Upper lobe of left lung (tissue), 6 donors: Measurements from ENCODE around the gene RASGEF1C. TPM values are rescaled to one million over a fixed set of nuclear protein-coding genes. Genes with fewer than 3 reads are reported as not detected.

Experiments
- ATAC-seq, 2 donors: fragments of 200-7000 bp; cut with Tn5 transposase; one replicate each; pipeline ENCODE4 v1.9.1; 2022; ENCODE audit warnings: mild to moderate bottlenecking in 2 of 2, moderate library complexity in 2 of 2; ENCODE audit not compliant: low FRiP score in 2 of 2
- DNase-seq, 2 donors: peaks; one replicate each; pipeline ENCODE4 v3.0.0-alpha.2; 2019 to 2020
- H3K27ac ChIP-seq, 4 donors: fragments of 200-600 bp; sonication (generic); one replicate each; pipeline ENCODE4 v1.5.1; 2016 to 2019
- H3K27me3 ChIP-seq, 4 donors: fragments of 200-600 bp; sonication (generic); one replicate each; pipeline ENCODE4 v1.5.1; 2017 to 2019
- H3K36me3 ChIP-seq, 4 donors: fragments of 200-600 bp; sonication (generic); one replicate each; pipeline ENCODE4 v1.5.1; 2016 to 2019
- H3K4me1 ChIP-seq, 4 donors: fragments of 200-600 bp; sonication (generic); one replicate each; pipeline ENCODE4 v1.5.1; 2018 to 2019
- H3K4me3 ChIP-seq, 4 donors: fragments of 200-600 bp; sonication (generic); one replicate each; pipeline ENCODE4 v1.5.1; 2017 to 2019; ENCODE audit warnings: mild to moderate bottlenecking in 2 of 4, moderate library complexity in 1 of 4
- H3K9me3 ChIP-seq, 4 donors: fragments of 200-600 bp; sonication (generic); one replicate each; pipeline ENCODE4 v1.5.1; 2018 to 2019
- EP300 ChIP-seq, 4 donors: sonication (generic); formaldehyde crosslinking; IDR thresholded peaks; one replicate each; pipeline ENCODE4 v1.5.1; 2017; ENCODE audit warnings: antibody characterized with exemption in 4 of 4, control low read depth in 2 of 4
- POLR2A ChIP-seq, 4 donors: fragments of 450-650 bp; IDR thresholded peaks; one replicate each; pipeline ENCODE4 v1.5.1; 2016 to 2017; ENCODE audit warnings: antibody characterized with exemption in 4 of 4, mild to moderate bottlenecking in 2 of 4
- POLR2AphosphoS5 ChIP-seq, 2 donors: sonication (generic); formaldehyde crosslinking; IDR thresholded peaks; one replicate each; pipeline ENCODE4 v1.5.1; 2017; ENCODE audit warnings: antibody characterized with exemption in 2 of 2
- WGBS, 2 donors: methylation state at CpG; one replicate each; pipeline ENCODE4 v1.1.5; 2017 to 2018; 5-methylcytosine and 5-hydroxymethylcytosine counted together
- total RNA-seq, 6 donors: library from RNA; depleted of rRNA in 4 of 6; stranded (reverse); fragments of >200 nt in 4 of 6; gene quantifications; one replicate each; pipeline versions ENCODE4 v1.1.0 to v1.2.1, GENCODE V29; 2016 to 2021
- TF ChIP-seq, protein P1 (sequence below), 6 experiments: fragments of 450-650 bp in 4 of 6; fragments of 200-600 bp in 2 of 6; sonication (generic) in 2 of 6; IDR thresholded peaks; one replicate each; pipeline ENCODE4 v1.5.1; 2016 to 2019; ENCODE audit warnings: antibody characterized with exemption in 6 of 6
- donor health status: DM: no; HTN: no; CAD: no; lungs with moderate emphysema.
- donor health status: DM: no; HTN: yes; CAD: no; lungs with severe emphysema.

Gene RASGEF1C
- total RNA-seq, 6 donors from 2014 or later: not detected

DNA sequence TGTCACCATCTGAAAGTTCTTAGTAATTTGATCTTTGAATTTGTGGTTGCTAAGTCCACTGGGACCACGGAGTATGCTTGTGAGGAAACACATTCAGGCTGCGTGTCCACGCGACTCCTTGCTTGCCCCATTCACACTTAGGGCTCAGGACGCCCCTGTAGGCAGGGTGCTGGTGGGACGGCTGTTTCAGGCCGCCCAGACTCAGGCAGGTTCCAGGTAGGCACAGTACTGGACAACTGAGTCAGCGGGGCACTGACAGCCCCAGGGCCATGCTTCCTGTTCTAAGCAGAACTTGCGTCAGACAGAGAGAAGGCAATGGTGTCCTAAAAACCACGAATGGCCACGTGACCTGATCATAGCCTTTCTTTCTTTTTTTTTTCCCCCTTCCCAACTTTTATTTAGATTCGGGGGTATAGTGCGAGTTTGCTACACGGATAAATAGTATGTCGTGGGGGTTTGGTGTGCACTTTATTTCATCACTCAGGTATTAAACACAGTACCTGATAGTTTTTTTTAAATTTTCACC, 7.7 kb upstream of the RASGEF1C start:
- ATAC-seq (no peak), DNase-seq (peak in 1 of 2 donors; percentile 58)
- Histone ChIP-seq H3K27ac (no peak overlapping the region), H3K4me1 (no peaks in the 10 kb centered on the region), H3K9me3 (peaks cover 29 to 64% (median 42%) of the 10 kb centered on the region in 4 donors), H3K27me3 (no peaks in the 10 kb centered on the region), H3K36me3 (no peaks in the 10 kb centered on the region), H3K4me3 (no peak overlapping the region)
- 82 to 91% methylated on average over 11 to 15 of the region's 15 CpGs for WGBS, 2 donors
- TF ChIP-seq POLR2A (IDR thresholded peaks at IDR 0.05) (no peak), POLR2AphosphoS5 (IDR thresholded peaks at IDR 0.05) (no peak), EP300 (IDR thresholded peaks at IDR 0.05) (no peak)
- TF ChIP-seq, protein P1, sequence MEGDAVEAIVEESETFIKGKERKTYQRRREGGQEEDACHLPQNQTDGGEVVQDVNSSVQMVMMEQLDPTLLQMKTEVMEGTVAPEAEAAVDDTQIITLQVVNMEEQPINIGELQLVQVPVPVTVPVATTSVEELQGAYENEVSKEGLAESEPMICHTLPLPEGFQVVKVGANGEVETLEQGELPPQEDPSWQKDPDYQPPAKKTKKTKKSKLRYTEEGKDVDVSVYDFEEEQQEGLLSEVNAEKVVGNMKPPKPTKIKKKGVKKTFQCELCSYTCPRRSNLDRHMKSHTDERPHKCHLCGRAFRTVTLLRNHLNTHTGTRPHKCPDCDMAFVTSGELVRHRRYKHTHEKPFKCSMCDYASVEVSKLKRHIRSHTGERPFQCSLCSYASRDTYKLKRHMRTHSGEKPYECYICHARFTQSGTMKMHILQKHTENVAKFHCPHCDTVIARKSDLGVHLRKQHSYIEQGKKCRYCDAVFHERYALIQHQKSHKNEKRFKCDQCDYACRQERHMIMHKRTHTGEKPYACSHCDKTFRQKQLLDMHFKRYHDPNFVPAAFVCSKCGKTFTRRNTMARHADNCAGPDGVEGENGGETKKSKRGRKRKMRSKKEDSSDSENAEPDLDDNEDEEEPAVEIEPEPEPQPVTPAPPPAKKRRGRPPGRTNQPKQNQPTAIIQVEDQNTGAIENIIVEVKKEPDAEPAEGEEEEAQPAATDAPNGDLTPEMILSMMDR (IDR thresholded peaks at IDR 0.05): no peak

DNA sequence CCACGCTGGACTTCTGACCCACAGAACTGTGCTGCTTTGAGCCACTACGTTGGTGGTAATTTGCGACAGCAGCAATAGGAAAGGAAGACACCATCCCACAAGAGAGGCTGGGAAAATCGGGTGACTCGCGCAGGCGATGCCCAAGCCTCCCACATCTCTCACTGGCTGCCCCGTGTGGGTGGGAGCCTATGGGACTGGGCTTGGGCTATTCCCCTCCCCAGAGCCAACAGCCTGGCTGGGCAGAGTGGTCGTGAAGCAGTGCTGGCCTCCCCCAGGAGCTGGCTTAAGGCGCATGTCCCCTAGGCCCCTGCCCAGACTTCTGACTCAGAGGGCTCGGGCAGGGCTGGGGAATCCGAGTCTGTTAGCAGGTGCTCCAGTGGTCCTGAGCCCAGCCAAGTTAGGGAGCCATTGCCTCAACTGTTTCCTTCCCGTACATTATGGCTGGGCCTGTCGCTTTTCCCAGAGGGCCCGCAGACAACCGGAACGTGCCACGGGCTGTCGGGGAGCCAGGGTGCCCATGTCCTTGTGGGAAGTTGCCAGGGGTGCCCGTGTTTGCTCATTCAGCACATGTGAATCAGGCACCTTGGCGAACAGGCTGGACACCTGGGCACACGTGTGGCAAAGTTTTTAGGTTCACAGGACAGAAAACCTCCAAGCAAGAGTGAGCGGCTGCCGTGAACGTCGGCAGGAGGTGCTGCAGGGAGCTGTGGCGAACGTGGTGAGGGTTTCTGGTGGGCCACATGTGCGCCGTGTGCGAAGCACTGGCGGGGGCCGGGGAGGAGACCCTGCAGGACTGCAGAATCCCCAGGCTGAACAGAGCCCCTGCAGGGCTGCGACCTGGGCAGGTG, 7.0 kb upstream of the RASGEF1C start:
- Histone ChIP-seq H3K36me3 (no peaks in the 10 kb centered on the region), H3K9me3 (peaks cover 29 to 57% (median 36%) of the 10 kb centered on the region in 4 donors), H3K27ac (no peak overlapping the region), H3K4me3 (no peak overlapping the region), H3K4me1 (no peaks in the 10 kb centered on the region), H3K27me3 (no peaks in the 10 kb centered on the region)
- 92 to 94% methylated on average over 15 to 29 of the region's 34 CpGs for WGBS, 2 donors
- no peak for ATAC-seq
- TF ChIP-seq, protein P1 (IDR thresholded peaks at IDR 0.05): no peak
- TF ChIP-seq POLR2AphosphoS5 (IDR thresholded peaks at IDR 0.05) (no peak), POLR2A (IDR thresholded peaks at IDR 0.05) (no peak), EP300 (IDR thresholded peaks at IDR 0.05) (no peak)
- peak in 1 of 2 donors; percentile 62 for DNase-seq

DNA sequence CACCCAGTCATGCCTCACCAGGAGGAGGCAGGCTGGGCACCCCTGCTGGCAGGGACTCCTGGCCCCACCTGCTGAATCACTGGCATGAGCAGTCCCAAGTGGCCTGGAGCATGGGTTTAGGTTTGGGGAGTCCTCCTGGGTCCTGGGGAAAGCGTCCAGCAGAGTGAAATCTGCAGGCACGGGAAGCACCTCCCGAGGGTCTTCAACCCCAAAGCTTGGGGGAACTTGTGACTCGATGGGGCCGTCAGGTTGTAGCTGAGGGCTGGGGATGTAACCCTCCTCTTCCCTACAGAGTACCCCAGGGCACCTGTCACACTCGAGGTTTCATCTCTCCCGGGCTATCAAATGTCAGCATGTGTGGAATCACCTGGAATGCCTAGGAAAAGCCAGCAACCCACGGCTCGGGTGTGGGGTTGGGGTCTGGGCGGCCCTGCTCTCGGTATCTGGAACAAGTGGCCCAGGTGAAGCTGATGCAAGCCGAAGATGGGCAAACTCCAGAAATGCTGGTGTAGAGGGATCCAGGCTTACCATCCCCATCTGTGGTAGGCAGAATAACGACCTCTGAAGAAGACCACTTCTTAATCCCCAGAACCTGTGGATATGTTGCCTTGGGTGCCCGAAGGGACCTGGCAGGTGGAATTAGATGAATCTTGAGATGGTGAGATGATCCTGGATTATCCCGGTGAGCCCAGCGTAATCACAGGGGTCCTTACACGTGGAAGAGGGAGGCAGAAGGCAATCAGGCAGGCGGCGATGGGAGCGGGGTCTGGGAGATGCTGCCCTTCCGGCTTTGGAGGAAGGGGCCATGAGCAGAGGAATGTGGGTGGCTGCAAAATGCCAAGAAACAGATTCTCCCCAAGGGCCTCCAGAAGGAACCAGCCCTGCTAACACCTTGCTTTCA, 6.1 kb upstream of the RASGEF1C start:
- DNase-seq: peak in 1 of 2 donors; percentile 41
- peaks cover 21 to 48% (median 27%) of the 10 kb centered on the region in 4 donors for H3K9me3 ChIP-seq

DNA sequence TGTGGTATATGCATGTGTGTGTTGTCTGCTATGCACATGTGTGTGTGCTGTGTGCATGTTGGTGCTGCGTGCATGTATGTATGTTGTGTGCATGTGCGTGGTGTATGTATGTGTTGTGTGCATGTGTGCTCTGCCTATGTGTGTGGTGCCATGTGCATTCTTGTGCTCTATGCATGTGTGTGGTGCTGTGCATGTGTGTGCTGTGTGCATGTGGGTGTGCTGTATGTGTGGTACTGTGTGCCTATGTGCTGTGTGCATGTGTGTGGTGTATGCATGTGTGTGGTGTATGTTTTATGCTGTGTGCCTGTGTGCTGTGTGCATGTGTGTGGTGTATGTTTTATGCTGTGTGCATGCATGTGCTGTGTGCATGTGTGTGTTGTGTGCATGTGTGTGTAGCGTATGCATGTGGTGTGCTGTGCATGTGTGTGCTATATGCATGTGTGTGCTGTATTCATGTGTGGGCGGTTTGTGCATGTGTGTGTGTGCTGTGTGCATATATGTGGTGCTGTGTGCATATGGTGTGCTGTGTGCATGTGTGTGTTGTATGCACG, 4.7 kb upstream of the RASGEF1C start:
- H3K27ac ChIP-seq: no peak overlapping the region
- TF ChIP-seq EP300 (IDR thresholded peaks at IDR 0.05) (no peak), POLR2AphosphoS5 (IDR thresholded peaks at IDR 0.05) (no peak), POLR2A (IDR thresholded peaks at IDR 0.05) (no peak)
- TF ChIP-seq, protein P1 (IDR thresholded peaks at IDR 0.05): no peak
- H3K27me3 ChIP-seq: peaks cover 0 to 4% (median 2%) of the 10 kb centered on the region in 4 donors
- ATAC-seq: peak in 1 of 2 donors; percentile 9
- DNase-seq: no peak
- H3K4me1 ChIP-seq: peaks cover 0 to 5% (median 0%) of the 10 kb centered on the region in 4 donors
- peaks cover 9 to 35% (median 20%) of the 10 kb centered on the region in 4 donors for H3K9me3 ChIP-seq
- no peak overlapping the region for H3K4me3 ChIP-seq
- WGBS, 2 donors: 85 to 89% methylated on average over 5 of the region's 5 CpGs
- no peaks in the 10 kb centered on the region for H3K36me3 ChIP-seq

More for the DNA sequence above, 6.1 kb upstream of the RASGEF1C start:
- Histone ChIP-seq H3K4me3 (no peak overlapping the region), H3K36me3 (no peaks in the 10 kb centered on the region), H3K4me1 (no peaks in the 10 kb centered on the region), H3K27me3 (no peaks in the 10 kb centered on the region), H3K27ac (no peak overlapping the region)
- TF ChIP-seq POLR2AphosphoS5 (IDR thresholded peaks at IDR 0.05): no peak
- 92% methylated on average over 21 of the region's 21 CpGs for WGBS, 2 donors
- ATAC-seq: no peak
